HG02981 (cell line): Measurements from ENCODE around the gene ZNF341.
A peak's percentile ranks its signal among the peaks of the same experiment; 100 is the strongest.
"Not testable (repeated sequence)": the region's sequence is repeated elsewhere in the genome, so short reads cannot be mapped to it uniquely, and the experiment has no call there.

Experiments
- ATAC-seq: cut with Tn5 transposase; IDR thresholded peaks from one replicate; pipeline ENCODE4 v1.9.1; 2021; ENCODE audit warnings: mild to moderate bottlenecking, moderate library complexity; ENCODE audit not compliant: unreplicated experiment

ZNF341 gene

DNA sequence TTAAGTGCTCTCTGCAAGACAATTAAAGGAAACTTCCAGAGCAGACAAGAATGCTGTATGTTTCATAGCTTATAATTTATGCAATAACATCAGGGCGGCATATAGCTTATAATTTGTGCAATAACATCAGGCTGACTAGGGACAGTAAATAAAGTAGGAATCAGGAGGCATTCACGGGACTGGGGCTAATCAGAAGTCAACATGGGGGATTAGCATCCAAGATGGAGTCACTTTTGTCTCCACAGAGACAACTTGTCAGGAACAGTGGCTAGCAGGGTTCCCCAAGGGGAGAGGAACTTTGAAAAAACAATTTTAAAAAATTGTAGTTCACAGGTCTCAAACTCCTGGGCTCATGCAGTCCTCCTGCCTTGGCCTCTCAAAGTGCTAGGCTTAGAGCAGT lies 3.3 kb upstream of the ZNF341 start:
- no peak for ATAC-seq

- ATAC-seq, result no peak
Observed at GRCh38 chr20:33729101-33729500, 2.7 kb upstream of the ZNF341 start.

GRCh38 chr20:33730946-33731692 lies 677 bp upstream of the ZNF341 start:
- no peak for ATAC-seq

DNA sequence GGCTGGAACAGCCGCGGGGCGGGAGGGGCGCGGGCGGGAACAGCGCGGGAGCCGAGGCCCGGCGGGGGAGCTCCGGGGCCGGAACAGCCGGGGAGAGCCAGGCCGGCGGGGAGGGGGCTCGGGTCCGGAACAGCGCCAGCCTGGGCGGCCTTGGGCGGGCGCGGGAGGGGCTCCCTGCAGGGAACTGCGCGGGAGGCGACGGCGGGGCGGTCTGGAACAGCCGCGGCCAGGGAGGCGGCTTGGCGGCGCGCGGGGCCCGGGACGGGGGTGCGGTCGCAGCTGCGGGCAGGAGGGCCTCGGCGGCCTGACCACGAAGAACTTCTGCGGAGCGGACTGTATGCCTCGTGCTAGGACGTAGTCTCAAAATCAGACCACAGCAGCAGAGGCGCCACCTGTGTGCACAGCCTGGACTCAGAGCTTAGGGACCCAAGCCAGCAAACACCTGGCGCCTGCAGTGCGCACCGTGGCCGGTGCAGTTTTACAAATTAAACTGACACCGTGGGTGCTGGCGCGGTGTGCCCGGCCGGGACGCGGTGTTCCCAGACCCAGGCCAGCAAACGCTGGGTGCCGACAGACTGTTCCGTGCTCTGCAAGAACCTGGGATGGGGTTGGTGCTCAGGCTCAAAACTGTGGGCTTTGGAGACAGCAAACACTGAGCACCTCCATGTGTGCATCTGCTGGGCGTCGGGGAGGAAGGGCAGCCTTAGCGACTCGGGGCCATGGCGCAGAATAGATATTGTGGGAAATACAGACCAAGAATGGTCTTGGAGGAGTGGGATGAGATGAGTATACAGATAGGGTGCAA lies 572 bp downstream of the ZNF341 start:
- ATAC-seq, result peak; percentile 41

- ATAC-seq, result no peak
Observed at GRCh38 chr20:33733654-33734576, 2.1 kb downstream of the ZNF341 start.

DNA sequence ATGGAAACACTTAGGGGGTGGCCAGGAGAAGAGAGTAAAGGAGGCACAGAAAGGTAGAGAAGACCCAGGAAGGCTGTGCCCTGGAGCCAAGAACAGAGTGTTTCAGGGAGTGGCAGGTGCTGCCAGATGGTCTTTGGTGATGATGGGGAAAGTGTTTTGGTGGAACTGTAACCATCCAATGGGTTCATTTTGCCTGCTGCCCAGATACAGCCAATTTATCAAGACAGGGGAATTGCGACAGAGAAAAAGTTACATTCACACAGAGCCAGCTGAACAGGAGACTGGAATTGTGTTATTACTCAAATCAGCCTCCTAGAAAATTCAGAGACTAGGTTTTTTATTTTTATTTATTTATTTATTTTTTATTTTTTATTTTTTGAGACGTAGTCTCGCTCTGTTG lies 5.2 kb downstream of the ZNF341 start:
- no peak for ATAC-seq

GRCh38 chr20:33739493-33739892 lies 7.7 kb downstream of the ZNF341 start:
- no peak for ATAC-seq

- ATAC-seq, result no peak
Observed at GRCh38 chr20:33740189-33740588, 8.4 kb downstream of the ZNF341 start.

DNA sequence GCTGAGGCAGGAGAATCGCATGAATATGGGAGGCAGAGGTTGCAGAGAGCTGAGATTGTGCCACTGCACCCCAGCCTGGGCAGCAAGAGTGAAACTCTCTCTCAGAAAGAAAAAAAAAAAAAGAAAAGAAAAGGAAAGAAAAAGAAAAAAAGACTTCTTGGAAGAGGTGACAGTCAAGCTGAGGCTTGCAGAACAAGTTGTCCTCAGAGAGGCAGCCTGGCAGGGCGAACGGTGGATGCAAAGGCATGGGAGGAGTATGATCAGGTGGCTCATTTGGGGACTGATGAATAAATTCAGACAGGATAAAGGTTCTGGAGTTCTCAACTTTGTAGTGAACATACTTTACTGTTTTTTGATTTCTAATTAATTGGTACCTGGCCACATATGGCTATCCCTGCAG lies 12.4 kb downstream of the ZNF341 start:
- ATAC-seq, result no peak

- ATAC-seq, result no peak
Observed at GRCh38 chr20:33744773-33745385, 13.1 kb downstream of the ZNF341 start.

DNA sequence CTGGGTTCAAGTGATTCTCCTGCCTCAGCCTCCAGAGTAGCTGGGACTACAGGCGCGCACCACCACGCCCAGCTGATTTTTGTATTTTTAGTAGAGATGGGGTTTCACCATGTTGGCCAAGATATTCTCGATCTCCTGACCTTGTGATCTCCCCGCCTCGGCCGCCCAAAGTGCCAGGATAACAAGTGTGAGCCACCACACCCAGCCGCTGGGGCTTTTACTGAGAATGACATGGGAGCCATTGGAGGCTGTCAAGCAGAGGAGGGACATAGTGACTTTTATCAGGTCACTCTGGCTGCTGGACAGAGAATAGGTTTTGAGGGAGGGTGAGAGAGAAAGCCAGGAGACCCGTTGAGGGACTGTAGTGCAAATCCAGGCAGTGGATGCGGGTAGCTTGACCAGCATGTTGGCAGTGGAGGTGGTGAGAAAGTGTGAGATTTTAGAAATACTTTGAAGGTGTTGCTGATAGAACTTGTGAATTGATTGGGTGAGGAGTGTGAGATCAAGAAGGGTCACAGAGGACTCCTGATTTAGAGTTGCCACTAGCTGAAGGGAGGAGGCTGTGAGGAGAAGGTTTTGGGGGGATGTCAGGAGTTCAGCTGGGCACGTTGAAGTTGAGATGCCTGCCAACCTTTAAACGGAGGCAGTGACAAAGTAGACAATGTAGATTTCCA lies 14.7 kb downstream of the ZNF341 start:
- no peak for ATAC-seq

DNA sequence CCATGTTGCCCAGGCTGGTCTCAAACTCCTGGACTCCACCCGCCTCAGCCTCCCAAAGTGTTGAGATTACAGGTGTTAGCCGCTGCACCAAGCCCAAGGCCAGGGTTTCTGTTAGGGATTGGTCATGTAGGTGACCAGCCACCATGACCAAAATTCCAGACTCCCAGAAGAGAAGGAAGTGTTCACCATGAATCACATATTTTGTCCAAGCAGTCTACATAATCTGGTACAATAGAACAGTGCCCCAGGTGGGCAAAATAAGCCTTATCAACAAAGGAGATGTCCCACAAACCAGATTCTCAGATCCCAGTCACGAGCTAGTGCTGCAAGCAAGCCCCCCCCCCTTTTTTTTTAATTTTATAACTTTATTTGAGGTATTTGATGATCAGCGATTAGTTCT lies 20.0 kb downstream of the ZNF341 start:
- ATAC-seq, result no peak

DNA sequence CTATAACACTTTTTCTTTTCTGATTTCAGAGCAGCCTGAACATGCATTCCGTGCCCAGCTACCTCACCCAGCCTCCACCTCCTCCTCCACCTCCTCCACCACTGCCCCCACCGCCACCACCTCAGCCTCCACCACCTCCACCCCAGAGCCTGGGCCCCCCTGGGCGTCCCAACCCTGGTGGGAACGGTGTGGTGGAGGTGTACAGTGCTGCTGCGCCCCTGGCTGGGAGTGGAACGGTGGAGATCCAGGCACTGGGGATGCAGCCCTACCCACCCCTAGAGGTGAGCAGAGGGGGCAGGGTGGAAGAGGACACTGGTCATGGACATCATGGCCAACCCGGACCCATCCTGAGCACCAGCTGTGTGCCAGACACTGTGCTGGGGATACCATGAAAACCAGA lies 21.3 kb downstream of the ZNF341 start:
- ATAC-seq, result no peak

DNA sequence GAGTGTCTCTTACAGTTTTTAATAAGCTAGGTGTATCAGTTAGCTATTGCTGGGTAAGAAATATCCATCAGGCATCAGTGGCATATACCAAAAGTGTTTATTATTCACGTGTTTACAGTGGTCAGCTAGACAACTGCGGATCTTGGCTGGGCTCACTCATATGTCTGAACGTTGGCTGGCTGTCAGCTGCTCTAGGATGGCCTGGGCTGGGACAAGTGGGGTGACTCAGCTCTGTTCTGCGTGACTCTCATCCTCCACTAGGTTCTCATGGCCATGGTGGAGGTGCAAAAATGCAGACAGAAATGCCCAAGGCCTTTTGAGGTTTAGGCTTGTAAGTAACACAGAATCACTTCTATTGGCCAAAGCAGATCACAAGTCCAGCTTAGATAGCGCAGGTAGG lies 22.0 kb downstream of the ZNF341 start:
- ATAC-seq, result no peak

DNA sequence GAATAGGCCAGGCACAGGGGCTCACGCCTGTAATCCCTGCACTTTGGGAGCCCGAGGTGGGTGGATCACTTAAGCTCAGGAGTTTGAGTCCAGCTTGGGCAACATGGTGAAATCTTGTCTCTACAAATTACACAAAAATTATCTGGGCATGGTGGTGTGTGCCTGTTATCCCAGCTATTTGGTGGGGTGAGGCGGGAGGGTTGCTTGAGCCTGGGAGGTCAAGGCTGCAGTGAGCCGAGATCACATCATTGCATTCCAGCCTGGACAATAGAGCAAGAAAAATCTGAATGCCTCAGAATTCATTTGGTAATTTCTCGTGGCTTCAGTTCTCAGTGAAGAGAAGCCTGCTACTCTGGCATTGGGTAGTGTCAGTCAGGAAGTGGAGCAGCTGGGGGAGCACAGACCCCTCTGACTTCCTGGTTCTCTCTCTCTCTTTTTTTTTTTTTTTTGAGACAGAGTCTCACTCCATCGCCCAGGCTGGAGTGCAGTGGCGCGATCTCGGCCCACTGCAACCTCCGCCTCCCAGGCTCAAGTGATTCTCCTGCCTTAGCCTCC lies 24.2 kb downstream of the ZNF341 start:
- not testable (repeated sequence) for ATAC-seq

GRCh38 chr20:33757046-33757445 lies 25.2 kb downstream of the ZNF341 start:
- no peak for ATAC-seq

DNA sequence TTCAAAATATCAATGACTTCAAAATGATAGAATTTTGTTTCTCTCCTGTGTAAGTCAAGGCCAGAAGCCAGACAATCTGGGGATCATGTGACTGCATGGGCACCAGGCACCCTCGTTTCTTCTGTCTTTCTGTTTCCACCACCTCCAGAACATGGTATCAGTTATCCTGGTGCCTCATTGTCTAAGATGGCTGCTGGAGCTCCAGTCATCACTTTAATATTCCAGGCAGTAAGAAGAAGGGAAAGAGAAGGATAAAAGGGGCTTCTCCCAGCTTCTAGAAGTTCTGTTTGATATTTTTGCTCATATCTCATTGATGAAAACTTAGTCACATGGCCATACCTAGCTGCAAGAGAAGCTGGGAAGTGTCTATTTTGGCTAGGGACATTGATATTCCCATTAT lies 25.7 kb downstream of the ZNF341 start:
- no peak for ATAC-seq

- ATAC-seq, result no peak
Observed at GRCh38 chr20:33761698-33762250, 30.0 kb downstream of the ZNF341 start.

DNA sequence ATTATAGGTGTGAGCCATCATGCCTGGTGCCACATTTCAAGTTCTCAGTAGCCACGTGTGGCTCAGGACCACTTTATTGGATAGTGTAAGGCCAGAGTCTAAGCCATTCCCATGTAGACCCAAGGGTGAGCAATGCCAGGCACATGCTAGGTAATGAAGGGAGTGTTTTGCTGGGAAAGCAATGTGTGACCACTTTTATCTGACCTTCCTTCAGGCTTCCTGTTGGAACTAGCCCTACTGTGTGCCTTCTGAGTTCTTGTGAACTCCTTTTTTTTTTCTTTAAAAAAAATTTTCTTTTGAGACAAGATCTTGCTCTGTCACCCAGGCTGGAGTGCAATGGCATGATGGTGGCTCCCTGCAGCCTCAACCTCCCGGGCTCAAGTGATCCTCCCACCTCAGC lies 33.3 kb downstream of the ZNF341 start:
- no peak for ATAC-seq

DNA sequence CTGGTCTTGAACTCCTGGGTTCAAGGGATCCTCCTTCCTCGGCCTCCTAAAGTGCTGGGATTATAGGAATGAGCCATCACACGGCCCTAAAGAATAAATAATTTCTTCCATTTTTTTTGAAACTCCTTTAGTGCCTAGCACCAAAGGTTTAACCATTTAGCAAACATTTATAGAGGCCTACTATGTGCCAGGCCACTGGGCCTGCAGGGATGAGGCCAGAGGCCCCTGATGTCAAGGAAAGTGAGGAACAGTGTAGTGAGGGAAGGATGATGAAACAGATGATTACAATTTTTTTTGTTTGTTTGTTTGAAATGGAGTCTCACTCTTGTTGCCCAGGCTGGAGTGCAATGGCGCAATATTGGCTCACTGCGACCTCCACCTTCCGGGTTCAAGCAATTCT lies 33.8 kb downstream of the ZNF341 start:
- no peak for ATAC-seq
